ENCODE data around the gene IL11RA. TPM values are rescaled to one million over a fixed set of nuclear protein-coding genes. Genes with fewer than 3 reads are reported as not detected.

The IL11RA gene
- polyA plus RNA-seq, 1 experiment: 14.6 TPM

DNA sequence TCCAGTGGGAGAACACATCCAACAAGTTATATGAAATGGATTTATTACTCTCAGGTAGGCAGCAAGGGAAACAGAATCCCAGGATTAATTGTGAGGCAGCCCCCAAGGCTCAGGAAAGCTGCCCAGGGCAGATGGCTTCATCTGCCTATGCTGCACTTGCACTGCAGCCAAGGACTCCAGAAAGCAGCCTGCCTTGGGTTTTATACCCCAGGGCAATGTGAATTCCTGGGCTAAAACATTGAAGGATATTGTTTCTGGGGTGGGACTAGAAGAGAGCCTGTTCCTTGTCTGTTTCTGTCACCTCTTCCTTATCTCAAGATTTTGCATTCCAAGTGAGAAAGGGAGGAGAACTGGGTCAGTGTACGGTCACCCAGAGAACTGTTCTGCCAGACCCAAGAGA is 19.3 kb downstream of the IL11RA start:
- no peak for DNase-seq (ENCODE audit: low read depth, low spot score)
- Histone ChIP-seq H3K4me3 (ENCODE audit: low read depth, low read length) (no peak overlapping the region), H3K27me3 (ENCODE audit: control insufficient read depth, insufficient read depth, low read length) (no peaks in the 10 kb centered on the region), H3K27ac (ENCODE audit: low read depth, low read length) (no peak overlapping the region), H3K9me3 (ENCODE audit: control insufficient read depth, insufficient read depth, low read length) (no peaks in the 10 kb centered on the region)
- ChIA-PET POLR2A (no interaction called here), CTCF (interaction anchor here (1.6 to 1.9 kb wide), 2 partner anchors 31 to 314 kb away, joined by 3 to 6 read pairs; no protein-coding TSS in a partner anchor)
- TF ChIP-seq, protein P1, sequence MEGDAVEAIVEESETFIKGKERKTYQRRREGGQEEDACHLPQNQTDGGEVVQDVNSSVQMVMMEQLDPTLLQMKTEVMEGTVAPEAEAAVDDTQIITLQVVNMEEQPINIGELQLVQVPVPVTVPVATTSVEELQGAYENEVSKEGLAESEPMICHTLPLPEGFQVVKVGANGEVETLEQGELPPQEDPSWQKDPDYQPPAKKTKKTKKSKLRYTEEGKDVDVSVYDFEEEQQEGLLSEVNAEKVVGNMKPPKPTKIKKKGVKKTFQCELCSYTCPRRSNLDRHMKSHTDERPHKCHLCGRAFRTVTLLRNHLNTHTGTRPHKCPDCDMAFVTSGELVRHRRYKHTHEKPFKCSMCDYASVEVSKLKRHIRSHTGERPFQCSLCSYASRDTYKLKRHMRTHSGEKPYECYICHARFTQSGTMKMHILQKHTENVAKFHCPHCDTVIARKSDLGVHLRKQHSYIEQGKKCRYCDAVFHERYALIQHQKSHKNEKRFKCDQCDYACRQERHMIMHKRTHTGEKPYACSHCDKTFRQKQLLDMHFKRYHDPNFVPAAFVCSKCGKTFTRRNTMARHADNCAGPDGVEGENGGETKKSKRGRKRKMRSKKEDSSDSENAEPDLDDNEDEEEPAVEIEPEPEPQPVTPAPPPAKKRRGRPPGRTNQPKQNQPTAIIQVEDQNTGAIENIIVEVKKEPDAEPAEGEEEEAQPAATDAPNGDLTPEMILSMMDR (IDR thresholded peaks at IDR 0.05; ENCODE audit: low read depth, low read length): no peak

DNA sequence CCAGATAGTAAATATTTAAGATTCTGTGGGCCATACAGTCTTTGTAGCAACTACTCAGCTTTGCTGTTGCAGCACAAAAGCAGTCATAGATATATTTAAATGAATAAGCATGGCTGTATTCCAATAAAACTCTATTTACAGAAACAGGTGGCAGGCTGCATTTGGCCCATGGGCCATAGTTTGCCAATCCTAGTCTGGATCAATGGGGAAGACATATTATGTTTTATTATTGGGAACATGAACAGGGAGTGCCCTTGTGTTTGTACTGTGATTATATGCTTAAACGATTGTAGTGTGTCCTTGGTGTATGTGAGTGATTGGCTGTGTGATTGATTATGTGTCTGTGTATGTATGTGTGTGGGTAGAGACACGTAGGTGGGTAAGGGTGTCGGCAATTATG is 22.5 kb downstream of the IL11RA start:
- H3K27me3 ChIP-seq (ENCODE audit: control insufficient read depth, insufficient read depth, low read length): no peaks in the 10 kb centered on the region
- H3K27ac ChIP-seq (ENCODE audit: low read depth, low read length): no peak overlapping the region
- POLR2A ChIA-PET: no interaction called here
- CTCF ChIA-PET: interaction anchor here (1.0 kb wide), 3 partner anchors 17 to 28 kb away, joined by 3 to 6 read pairs (median 4); no protein-coding TSS in a partner anchor
- TF ChIP-seq, protein P1 (IDR thresholded peaks at IDR 0.05; ENCODE audit: low read depth, low read length): no peak
- no peak overlapping the region for H3K4me3 ChIP-seq (ENCODE audit: low read depth, low read length)
- no peak for DNase-seq (ENCODE audit: low read depth, low spot score)
- no peaks in the 10 kb centered on the region for H3K9me3 ChIP-seq (ENCODE audit: control insufficient read depth, insufficient read depth, low read length)

GRCh38 chr9:34675048-34675714 is 23.2 kb downstream of the IL11RA start:
- Histone ChIP-seq H3K9me3 (ENCODE audit: control insufficient read depth, insufficient read depth, low read length) (no peaks in the 10 kb centered on the region), H3K27ac (ENCODE audit: low read depth, low read length) (no peak overlapping the region), H3K27me3 (ENCODE audit: control insufficient read depth, insufficient read depth, low read length) (no peaks in the 10 kb centered on the region), H3K4me3 (ENCODE audit: low read depth, low read length) (no peak overlapping the region)
- TF ChIP-seq, protein P1 (IDR thresholded peaks at IDR 0.05; ENCODE audit: low read depth, low read length): peak; percentile 80
- no peak for DNase-seq (ENCODE audit: low read depth, low spot score)
- ChIA-PET POLR2A (no interaction called here), CTCF (interaction anchor here (1.0 to 2.9 kb wide), 3 partner anchors 16 to 27 kb away, joined by 3 to 22 read pairs (median 10); no protein-coding TSS in a partner anchor)

- TF ChIP-seq, protein P1 (IDR thresholded peaks at IDR 0.05; ENCODE audit: low read depth, low read length): no peak
- POLR2A ChIA-PET: no interaction called here
- H3K27ac ChIP-seq (ENCODE audit: low read depth, low read length): no peak overlapping the region
- no peaks in the 10 kb centered on the region for H3K27me3 ChIP-seq (ENCODE audit: control insufficient read depth, insufficient read depth, low read length)
- H3K4me3 ChIP-seq (ENCODE audit: low read depth, low read length): no peak overlapping the region
- no peak for DNase-seq (ENCODE audit: low read depth, low spot score)
- CTCF ChIA-PET: interaction anchor here (1.1 to 2.9 kb wide), 2 partner anchors 25 to 27 kb away, joined by 10 to 22 read pairs; no protein-coding TSS in a partner anchor
- no peaks in the 10 kb centered on the region for H3K9me3 ChIP-seq (ENCODE audit: control insufficient read depth, insufficient read depth, low read length)
Measured at GRCh38 chr9:34675869-34676268, 23.9 kb downstream of the IL11RA start.

DNA sequence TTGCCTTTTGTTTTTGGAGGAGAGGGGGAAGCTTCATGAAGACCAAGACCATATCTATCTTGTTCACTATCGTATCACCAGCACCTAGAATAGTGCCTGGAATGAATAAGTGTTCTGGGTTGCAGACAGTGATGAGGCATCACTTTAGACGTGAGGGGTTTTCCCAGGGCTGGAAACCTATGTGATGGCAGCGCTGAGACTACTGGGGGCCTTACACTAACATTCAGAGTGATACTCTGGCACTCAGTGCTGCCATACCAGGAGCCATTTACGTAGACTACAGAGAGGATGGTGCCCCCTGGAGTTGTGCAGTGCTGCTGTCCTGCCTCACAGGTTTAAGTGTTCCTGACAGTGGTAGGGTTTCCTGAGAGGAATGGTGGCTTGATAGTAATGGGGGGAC is 32.2 kb downstream of the IL11RA start:
- TF ChIP-seq, protein P1 (IDR thresholded peaks at IDR 0.05; ENCODE audit: low read depth, low read length): no peak
- POLR2A ChIA-PET: no interaction called here
- H3K9me3 ChIP-seq (ENCODE audit: control insufficient read depth, insufficient read depth, low read length): no peaks in the 10 kb centered on the region
- no peak overlapping the region for H3K4me3 ChIP-seq (ENCODE audit: low read depth, low read length)
- DNase-seq (ENCODE audit: low read depth, low spot score): no peak
- H3K27me3 ChIP-seq (ENCODE audit: control insufficient read depth, insufficient read depth, low read length): no peaks in the 10 kb centered on the region
- CTCF ChIA-PET: interaction anchor here (1.1 kb wide), 1 partner anchor 18 kb away, joined by 4 read pairs; no protein-coding TSS in a partner anchor
- no peak overlapping the region for H3K27ac ChIP-seq (ENCODE audit: low read depth, low read length)

Data from AG04450 (cell line).